Adrenal gland (tissue), 12 donors: ENCODE results near the gene OS9. TPM values are rescaled to one million over a fixed set of nuclear protein-coding genes. Genes with fewer than 3 reads are reported as not detected.

Experiments
- DNase-seq, 7 donors: peaks; one replicate each; pipeline ENCODE4 v3.0.0-alpha.2; 2019 to 2020
- H3K27ac ChIP-seq, 5 donors: fragments of 200-600 bp; sonication (generic) in 4 of 5; 1 replicate in 3 of 5; 2 replicates in 2 of 5; pipeline versions ENCODE4 v1.5.1 to v1.8.0; 2016 to 2020; ENCODE audit warnings: mild to moderate bottlenecking in 1 of 5
- H3K27me3 ChIP-seq: fragments of 200-600 bp; 2 replicates; pipeline ENCODE4 v1.8.0; 2021
- H3K36me3 ChIP-seq, 2 donors: fragments of 200-600 bp; replicated peaks in 1 of 2; 1 replicate in 1 of 2; 2 replicates in 1 of 2; pipeline versions ENCODE4 v1.5.1 to v1.8.0; 2018 to 2022
- H3K4me1 ChIP-seq, 2 donors: fragments of 200-600 bp; replicated peaks in 1 of 2; 1 replicate in 1 of 2; 2 replicates in 1 of 2; pipeline versions ENCODE4 v1.5.1 to v1.8.0; 2018 to 2021
- H3K4me3 ChIP-seq, 4 donors: fragments of 200-600 bp; sonication (generic) in 3 of 4; one replicate each; pipeline ENCODE4 v1.5.1; 2016 to 2018
- H3K9me3 ChIP-seq, 3 donors: fragments of 200-600 bp; sonication (generic) in 1 of 3; replicated peaks in 1 of 3; 1 replicate in 2 of 3; 2 replicates in 1 of 3; pipeline versions ENCODE4 v1.5.1 to v1.8.0; 2016 to 2021
- POLR2A ChIP-seq, 2 donors: fragments of 450-650 bp; IDR thresholded peaks; one replicate each; pipeline ENCODE4 v1.6.1; 2017; ENCODE audit warnings: antibody characterized with exemption in 2 of 2, mild to moderate bottlenecking in 2 of 2, moderate library complexity in 1 of 2
- WGBS, 4 donors: extraction: QIAGEN DNeasy Blood & Tissue Kit in 2 of 4; methylation state at CpG; one replicate each; pipeline versions ENCODE4 v1.1.5 to v1.1.7; 2013 to 2017; 5-methylcytosine and 5-hydroxymethylcytosine counted together
- intact Hi-C, 2 donors: fragments of 100-400 bp; cut with DNase I; formaldehyde crosslinking; loops; one replicate each; pipeline versions ENCODE4 v1.14.1 to v1.15.0; 2022 to 2023
- polyA plus RNA-seq, 3 donors: library from polyadenylated mRNA; stranded (reverse); fragments of 200-250 nt in 2 of 3; fragments of 350-450 nt in 1 of 3; fragmentation: Illumina TruSeq in 1 of 3; extraction: RNeasy Lipid Tissue Mini Kit (QIAGEN cat#74804) in 1 of 3; gene quantifications; one replicate each; pipeline ENCODE4 v1.2.3, GENCODE V29; 2013 to 2014
- total RNA-seq, 9 donors: library from RNA; depleted of rRNA in 4 of 9; stranded (reverse); fragments of >200 nt in 4 of 9; fragments of 120-200 nt in 1 of 9; fragmentation: NEBNext Ultra II Directional in 1 of 9; extraction: Animal tissue kit (Norgen Biotek cat#: 25700) in 1 of 9; gene quantifications; one replicate each; pipeline versions ENCODE4 v1.1.0 to v1.2.4, GENCODE V29; 2013 to 2023
- TF ChIP-seq, protein P1 (sequence below), 6 experiments: fragments of 450-650 bp in 4 of 6; fragments of 200-600 bp in 2 of 6; sonication (generic) in 1 of 6; IDR thresholded peaks; 1 replicate in 5 of 6; 2 replicates in 1 of 6; pipeline versions ENCODE4 v1.5.1 to v1.8.0; 2016 to 2021; ENCODE audit warnings: antibody characterized with exemption in 6 of 6, mild to moderate bottlenecking in 2 of 6, moderate library complexity in 1 of 6
- donor health status: healthy with polysubstance abuse.
- donor health status: Bipolar disorder and iron deficiency.
- donor health status: DM: yes; HTN: yes; CAD: no.
- donor health status: DM: no; HTN: no; CAD: no.
- donor health status: DM: no; HTN: no; CAD: no.
- donor health status: DM: yes; HTN: yes; CAD: no.

Gene OS9
- total and polyA plus RNA-seq, 12 donors = 155 to 428 (median 272) TPM

DNA sequence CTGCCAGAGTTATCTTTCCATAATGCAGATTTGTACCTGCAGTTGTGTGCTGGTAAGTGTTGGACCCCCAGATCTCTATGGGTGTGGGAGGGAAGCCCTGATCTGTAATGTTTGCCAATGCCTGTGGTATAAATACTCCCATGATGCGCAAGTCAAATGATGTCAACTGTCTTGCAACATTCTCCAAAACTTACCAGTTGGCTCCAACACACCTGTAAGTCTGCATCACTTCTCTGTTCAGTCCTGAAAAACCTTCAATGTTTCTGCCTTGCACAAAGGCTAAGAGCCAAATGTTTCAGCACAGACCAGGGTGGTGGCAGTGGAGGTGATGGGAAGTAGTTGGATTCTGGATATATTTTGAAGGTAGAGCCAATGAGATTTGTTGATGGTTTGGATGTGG is 3.1 kb downstream of the OS9 start:
- TF ChIP-seq, protein P1, sequence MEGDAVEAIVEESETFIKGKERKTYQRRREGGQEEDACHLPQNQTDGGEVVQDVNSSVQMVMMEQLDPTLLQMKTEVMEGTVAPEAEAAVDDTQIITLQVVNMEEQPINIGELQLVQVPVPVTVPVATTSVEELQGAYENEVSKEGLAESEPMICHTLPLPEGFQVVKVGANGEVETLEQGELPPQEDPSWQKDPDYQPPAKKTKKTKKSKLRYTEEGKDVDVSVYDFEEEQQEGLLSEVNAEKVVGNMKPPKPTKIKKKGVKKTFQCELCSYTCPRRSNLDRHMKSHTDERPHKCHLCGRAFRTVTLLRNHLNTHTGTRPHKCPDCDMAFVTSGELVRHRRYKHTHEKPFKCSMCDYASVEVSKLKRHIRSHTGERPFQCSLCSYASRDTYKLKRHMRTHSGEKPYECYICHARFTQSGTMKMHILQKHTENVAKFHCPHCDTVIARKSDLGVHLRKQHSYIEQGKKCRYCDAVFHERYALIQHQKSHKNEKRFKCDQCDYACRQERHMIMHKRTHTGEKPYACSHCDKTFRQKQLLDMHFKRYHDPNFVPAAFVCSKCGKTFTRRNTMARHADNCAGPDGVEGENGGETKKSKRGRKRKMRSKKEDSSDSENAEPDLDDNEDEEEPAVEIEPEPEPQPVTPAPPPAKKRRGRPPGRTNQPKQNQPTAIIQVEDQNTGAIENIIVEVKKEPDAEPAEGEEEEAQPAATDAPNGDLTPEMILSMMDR (IDR thresholded peaks at IDR 0.05) = no peak
- TF ChIP-seq POLR2A (IDR thresholded peaks at IDR 0.05) = no peak
- no peaks in the 10 kb centered on the region for H3K27me3 ChIP-seq
- H3K9me3 ChIP-seq = no peaks in the 10 kb centered on the region
- H3K36me3 ChIP-seq = peaks cover 0 to 26% of the 10 kb centered on the region in 2 donors
- intact Hi-C loops = no loop called here
- 97 to 100% (median 99%) methylated on average over 1 of the region's 1 CpG for WGBS, 4 donors
- no peak overlapping the region for H3K4me3 ChIP-seq
- no peak for DNase-seq
- no peak overlapping the region for H3K27ac ChIP-seq
- H3K4me1 ChIP-seq = peaks cover 8% of the 10 kb centered on the region in 2 donors

DNA sequence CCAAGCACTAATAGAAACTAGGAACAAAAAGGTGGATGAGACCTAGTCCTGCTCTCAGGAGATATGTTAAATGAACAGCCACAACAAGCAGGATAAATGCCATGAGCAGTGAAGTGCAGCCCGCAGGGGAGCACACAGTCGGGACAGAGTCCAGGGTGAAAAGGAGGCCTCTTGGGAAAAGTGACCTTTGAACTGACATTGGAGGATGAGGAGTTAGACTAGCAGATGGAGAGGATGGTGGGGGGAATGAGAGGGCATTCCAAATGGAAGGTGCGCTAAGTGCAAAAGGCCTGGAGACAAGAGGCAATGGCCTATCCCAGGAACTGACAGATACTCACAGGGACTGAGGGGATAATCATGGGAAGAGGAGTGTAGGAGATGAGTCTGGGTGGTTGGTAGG is 4.5 kb downstream of the OS9 start:
- intact Hi-C loops = no loop called here
- H3K27me3 ChIP-seq = no peaks in the 10 kb centered on the region
- TF ChIP-seq, protein P1 (IDR thresholded peaks at IDR 0.05) = no peak
- no peak for TF ChIP-seq POLR2A (IDR thresholded peaks at IDR 0.05)
- WGBS, 4 donors = 90 to 99% (median 94%) methylated on average over 3 of the region's 3 CpGs
- no peak overlapping the region for H3K27ac ChIP-seq
- H3K9me3 ChIP-seq = no peaks in the 10 kb centered on the region
- H3K4me3 ChIP-seq = no peak overlapping the region
- H3K36me3 ChIP-seq = peaks cover 0 to 26% of the 10 kb centered on the region in 2 donors
- peaks cover 8% of the 10 kb centered on the region in 2 donors for H3K4me1 ChIP-seq
- no peak for DNase-seq

DNA sequence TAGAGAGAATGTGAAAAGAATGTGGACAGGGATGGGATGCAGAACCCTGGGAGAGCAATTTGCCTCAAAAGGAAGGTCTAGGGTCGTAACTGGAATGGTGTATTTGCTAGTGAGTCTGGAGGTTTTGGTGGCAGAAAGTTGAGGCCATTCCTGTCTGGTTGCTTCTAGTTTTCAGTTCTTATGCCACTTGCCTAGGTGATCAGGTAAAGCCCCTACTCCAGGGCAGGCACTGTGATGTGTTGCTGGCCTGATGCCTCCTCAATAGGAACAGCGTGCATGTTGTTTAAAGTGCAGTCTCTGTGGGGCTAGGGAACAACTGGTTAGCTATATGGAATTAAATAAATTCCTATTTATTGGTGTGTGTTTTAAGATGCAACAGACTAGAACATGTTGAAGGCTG is 6.4 kb downstream of the OS9 start:
- 94 to 98% (median 97%) methylated on average over 2 of the region's 2 CpGs for WGBS, 4 donors
- TF ChIP-seq POLR2A (IDR thresholded peaks at IDR 0.05) = no peak
- TF ChIP-seq, protein P1 (IDR thresholded peaks at IDR 0.05) = no peak
- no peaks in the 10 kb centered on the region for H3K4me1 ChIP-seq
- H3K4me3 ChIP-seq = no peak overlapping the region
- H3K27ac ChIP-seq = no peak overlapping the region
- peaks cover 0 to 26% of the 10 kb centered on the region in 2 donors for H3K36me3 ChIP-seq
- intact Hi-C loops = no loop called here
- no peak for DNase-seq
- H3K27me3 ChIP-seq = no peaks in the 10 kb centered on the region
- no peaks in the 10 kb centered on the region for H3K9me3 ChIP-seq

GRCh38 chr12:57707250-57707649 is 13.3 kb downstream of the OS9 start:
- DNase-seq = no peak
- H3K27me3 ChIP-seq = no peaks in the 10 kb centered on the region
- intact Hi-C loops = no loop called here
- WGBS, 4 donors = 93 to 95% (median 94%) methylated on average over 3 of the region's 3 CpGs
- H3K27ac ChIP-seq = no peak overlapping the region
- H3K4me1 ChIP-seq = no peaks in the 10 kb centered on the region
- no peak overlapping the region for H3K4me3 ChIP-seq
- H3K9me3 ChIP-seq = no peaks in the 10 kb centered on the region
- TF ChIP-seq POLR2A (IDR thresholded peaks at IDR 0.05) = no peak
- TF ChIP-seq, protein P1 (IDR thresholded peaks at IDR 0.05) = no peak
- H3K36me3 ChIP-seq = peaks cover 0 to 13% of the 10 kb centered on the region in 2 donors
